GM12878 (cell line): ENCODE measurements around the gene LMX1B. TPM values are rescaled to one million over a fixed set of nuclear protein-coding genes. Genes with fewer than 3 reads are reported as not detected.

Source experiments
- ATAC-seq: fragments of 200-7000 bp; cut with Tn5 transposase; 3 replicates; pipeline ENCODE4 v1.9.1; 2020; ENCODE audit warnings: mild to moderate bottlenecking, moderate library complexity
- BruUV-seq: library from RNA; stranded (reverse); fragments of 400-500 nt; replicated peaks from 2 replicates; lab custom pipeline; 2021; lab: Mats Ljungman, UMichigan
- CTCF ChIA-PET: fragments of 300-600 bp; sonication (Branson Sonifier 250); formaldehyde crosslinking; extraction: SDS; loops from one replicate; lab custom pipeline; 2021; ENCODE audit warnings: inconsistent platforms; lab: Yijun Ruan, JAX
- POLR2A ChIA-PET: fragments of 350-600 bp; formaldehyde crosslinking; extraction: SDS; loops from one replicate; lab custom pipeline; 2021; ENCODE audit warnings: inconsistent platforms; lab: Charles Lee
- RAD21 ChIA-PET: fragments of 300-600 bp; sonication (Branson Sonifier 250); formaldehyde crosslinking; loops from one replicate; lab custom pipeline; 2023; ENCODE audit warnings: antibody characterized with exemption; ENCODE audit not compliant: unreplicated experiment; lab: Charles Lee
- SMC1A ChIA-PET: fragments of 300-600 bp; sonication (Branson Sonifier 250); formaldehyde crosslinking; loops from one replicate; lab custom pipeline; 2023; ENCODE audit not compliant: unreplicated experiment, uncharacterized antibody; lab: Charles Lee
- DNase-seq: peaks from one replicate; pipeline ENCODE4 v3.0.0-alpha.2; 2011; ENCODE audit warnings: low read depth, low spot score
- FAIRE-seq: peaks from 3 replicates; lab custom pipeline; 2011; peaks lifted over from hg19 to GRCh38; lab: Jason Lieb, UNC
- H2AFZ ChIP-seq: 2 replicates; pipeline ENCODE4 v1.6.0; 2011; ENCODE audit warnings: low read depth, low read length, control low read depth; ENCODE audit not compliant: control insufficient read depth
- H3K27ac ChIP-seq: 2 replicates; pipeline ENCODE4 v1.5.1; 2011; ENCODE audit warnings: control low read depth; ENCODE audit not compliant: control insufficient read depth, insufficient read depth
- H3K27me3 ChIP-seq, 2 experiments: replicated peaks in 1 of 2; 2 replicates each; pipeline versions ENCODE4 v1.6.0 to v1.6.1; 2011; ENCODE audit warnings: low read length in 1 of 2; ENCODE audit not compliant: control insufficient read depth in 2 of 2, insufficient read depth in 2 of 2
- H3K36me3 ChIP-seq, 2 experiments: 2 replicates each; pipeline ENCODE4 v1.5.1; 2011; ENCODE audit warnings: low read length in 1 of 2; ENCODE audit not compliant: control insufficient read depth in 2 of 2, insufficient read depth in 2 of 2
- H3K4me1 ChIP-seq: 2 replicates; pipeline ENCODE4 v1.6.1; 2011; ENCODE audit warnings: mild to moderate bottlenecking, low read length, moderate library complexity, mixed read lengths; ENCODE audit not compliant: control insufficient read depth, insufficient read depth
- H3K4me2 ChIP-seq: 2 replicates; pipeline ENCODE4 v1.6.0; 2011; ENCODE audit warnings: control low read depth; ENCODE audit not compliant: control insufficient read depth, insufficient read depth
- H3K4me3 ChIP-seq: fragments of 200-600 bp; sonication (generic); 2 replicates; pipeline ENCODE4 v1.5.1; 2016
- H3K79me2 ChIP-seq: 2 replicates; pipeline ENCODE4 v1.6.0; 2011; ENCODE audit warnings: low read length; ENCODE audit not compliant: control insufficient read depth, insufficient read depth
- H3K9ac ChIP-seq: 2 replicates; pipeline ENCODE4 v1.8.0; 2011; ENCODE audit warnings: low read length, control low read depth, mixed read lengths; ENCODE audit not compliant: control insufficient read depth, insufficient read depth
- H3K9me3 ChIP-seq: replicated peaks from 3 replicates; pipeline ENCODE4 v1.5.1; 2011; ENCODE audit warnings: mild to moderate bottlenecking, low read length; ENCODE audit not compliant: control insufficient read depth, insufficient read depth
- H4K20me1 ChIP-seq: 2 replicates; pipeline ENCODE4 v1.6.0; 2011; ENCODE audit not compliant: control insufficient read depth, insufficient read depth
- BCL11A ChIP-seq: IDR thresholded peaks from 2 replicates; pipeline ENCODE4 v1.6.1; 2011; ENCODE audit warnings: low read depth, low read length
- CHD1 ChIP-seq: IDR thresholded peaks from 2 replicates; pipeline ENCODE4 v1.6.1; 2012; ENCODE audit warnings: low read depth, low read length, improper control_type of control experiment
- GATAD2B ChIP-seq: fragments of 450-650 bp; conservative IDR thresholded peaks from 2 replicates; pipeline ENCODE4 v1.6.1; 2017; ENCODE audit warnings: low read depth, mild to moderate bottlenecking, moderate library complexity
- HDGF ChIP-seq: fragments of 450-650 bp; IDR thresholded peaks from 2 replicates; pipeline ENCODE4 v1.6.1; 2016; ENCODE audit warnings: antibody characterized with exemption
- NFYB ChIP-seq: IDR thresholded peaks from 2 replicates; pipeline ENCODE4 v1.6.1; 2011; ENCODE audit warnings: low read depth, mild to moderate bottlenecking, low read length, improper control_type of control experiment, moderate library complexity; ENCODE audit not compliant: insufficient read depth
- RELA ChIP-seq: fragments of 450-650 bp; IDR thresholded peaks from 2 replicates; pipeline ENCODE4 v1.8.0; 2014; ENCODE audit warnings: borderline replicate concordance; ENCODE audit not compliant: partially characterized antibody
- SMAD5 ChIP-seq: IDR thresholded peaks from 2 replicates; pipeline ENCODE4 v1.6.1; 2016; ENCODE audit warnings: antibody characterized with exemption, low read depth
- SP1 ChIP-seq: IDR thresholded peaks from one replicate; pipeline ENCODE4 v1.6.1; 2011; ENCODE audit warnings: low read depth, low read length
- SRF ChIP-seq, 2 experiments: IDR thresholded peaks; 2 replicates each; pipeline ENCODE4 v1.6.1; 2011; ENCODE audit warnings: low read depth in 2 of 2, low read length in 2 of 2, mild to moderate bottlenecking in 1 of 2, moderate library complexity in 1 of 2
- WRNIP1 ChIP-seq: IDR thresholded peaks from 2 replicates; pipeline ENCODE4 v1.6.1; 2011; ENCODE audit warnings: low read depth, low read length, improper control_type of control experiment, borderline replicate concordance
- ZBED1 ChIP-seq: IDR thresholded peaks from 2 replicates; pipeline ENCODE4 v1.6.1; 2016; ENCODE audit warnings: borderline replicate concordance
- WGBS: methylation state at CpG from one replicate; pipeline ENCODE4 v1.1.6; 2016; ENCODE audit warnings: low lambda C conversion rate; ENCODE audit not compliant: insufficient replicate concordance, insufficient coverage; ENCODE audit errors: missing lambda C conversion rate; 5-methylcytosine and 5-hydroxymethylcytosine counted together
- in situ Hi-C: fragments of 300-500 bp; cut with MboI; formaldehyde crosslinking; loops from 9 replicates; pipeline ENCODE4 v1.14.3; 2018; ENCODE audit warnings: mixed read lengths
- intact Hi-C: fragments of 100-400 bp; cut with micrococcal nuclease; formaldehyde crosslinking; loops from one replicate; pipeline ENCODE4 v1.14.2; 2022; ENCODE audit not compliant: unreplicated experiment
- polyA plus RNA-seq, 11 experiments: library from polyadenylated mRNA; depleted of rRNA in 4 of 11; unstranded in 6 of 11; stranded (reverse) in 5 of 11; fragments of >200 nt; fragmentation: Nextera tagmentation in 4 of 11; fragmentation: Illumina TruSeq in 1 of 11; extraction: Ambion mirVana in 4 of 11; extraction: Trizol in 1 of 11; gene quantifications; 1 replicate in 1 of 11; 2 replicates in 10 of 11; pipeline versions ENCODE4 v1.2.1 to v1.2.3, GENCODE V29; 2011 to 2016; ENCODE audit warnings: inconsistent platforms in 2 of 11, missing spikeins in 2 of 11, low read depth in 1 of 11
- total RNA-seq, 4 experiments: library from RNA; depleted of rRNA in 3 of 4; stranded (reverse); fragments of >200 nt in 3 of 4; fragmentation: Illumina TruSeq in 1 of 4; extraction: Trizol in 1 of 4; gene quantifications; 2 replicates each; pipeline versions ENCODE4 v1.2.1 to v1.2.3, GENCODE V29; 2013 to 2021
- TF ChIP-seq, protein P1 (sequence below): fragments of 450-650 bp; IDR thresholded peaks from 2 replicates; pipeline ENCODE4 v1.6.1; 2014; ENCODE audit warnings: mild to moderate bottlenecking
- TF ChIP-seq, protein P2 (sequence below): fragments of 450-650 bp; IDR thresholded peaks from 2 replicates; pipeline ENCODE4 v1.6.1; 2017; ENCODE audit warnings: mild to moderate bottlenecking
- TF ChIP-seq, protein P3 (sequence below): fragments of 450-650 bp; IDR thresholded peaks from 2 replicates; pipeline ENCODE4 v1.6.1; 2016; ENCODE audit warnings: mild to moderate bottlenecking

Gene LMX1B
- total and polyA plus RNA-seq, 10 of the 15 experiments (the other 5 are each of a cell fraction or from before 2014, with no cell fraction given), result not detected

DNA sequence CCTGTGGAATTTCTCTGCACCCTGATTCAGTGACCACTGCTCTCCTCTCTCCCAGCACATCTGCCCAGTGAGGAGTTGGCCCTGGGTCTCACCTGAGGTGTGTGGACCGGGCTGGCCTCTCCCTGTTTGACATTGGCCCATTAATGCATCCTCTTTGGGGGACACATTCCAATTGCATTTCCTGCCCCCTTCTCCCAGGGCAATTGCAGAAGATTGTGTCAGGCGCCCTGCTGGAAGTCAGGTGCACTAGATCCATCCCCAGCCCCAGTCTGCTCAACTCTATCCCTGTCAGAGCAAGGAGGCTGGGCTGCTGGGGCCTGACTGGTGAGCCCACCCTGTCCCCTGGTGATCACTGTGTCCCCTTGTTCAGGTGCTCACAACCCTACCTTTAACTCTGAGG, 84.5 kb downstream of the LMX1B start (continued):
- TF ChIP-seq, protein P1, sequence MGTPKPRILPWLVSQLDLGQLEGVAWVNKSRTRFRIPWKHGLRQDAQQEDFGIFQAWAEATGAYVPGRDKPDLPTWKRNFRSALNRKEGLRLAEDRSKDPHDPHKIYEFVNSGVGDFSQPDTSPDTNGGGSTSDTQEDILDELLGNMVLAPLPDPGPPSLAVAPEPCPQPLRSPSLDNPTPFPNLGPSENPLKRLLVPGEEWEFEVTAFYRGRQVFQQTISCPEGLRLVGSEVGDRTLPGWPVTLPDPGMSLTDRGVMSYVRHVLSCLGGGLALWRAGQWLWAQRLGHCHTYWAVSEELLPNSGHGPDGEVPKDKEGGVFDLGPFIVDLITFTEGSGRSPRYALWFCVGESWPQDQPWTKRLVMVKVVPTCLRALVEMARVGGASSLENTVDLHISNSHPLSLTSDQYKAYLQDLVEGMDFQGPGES, result no peak
- TF ChIP-seq CHD1 (no peak), HDGF (no peak), NFYB (no peak), RELA (no peak)
- TF ChIP-seq, protein P2, sequence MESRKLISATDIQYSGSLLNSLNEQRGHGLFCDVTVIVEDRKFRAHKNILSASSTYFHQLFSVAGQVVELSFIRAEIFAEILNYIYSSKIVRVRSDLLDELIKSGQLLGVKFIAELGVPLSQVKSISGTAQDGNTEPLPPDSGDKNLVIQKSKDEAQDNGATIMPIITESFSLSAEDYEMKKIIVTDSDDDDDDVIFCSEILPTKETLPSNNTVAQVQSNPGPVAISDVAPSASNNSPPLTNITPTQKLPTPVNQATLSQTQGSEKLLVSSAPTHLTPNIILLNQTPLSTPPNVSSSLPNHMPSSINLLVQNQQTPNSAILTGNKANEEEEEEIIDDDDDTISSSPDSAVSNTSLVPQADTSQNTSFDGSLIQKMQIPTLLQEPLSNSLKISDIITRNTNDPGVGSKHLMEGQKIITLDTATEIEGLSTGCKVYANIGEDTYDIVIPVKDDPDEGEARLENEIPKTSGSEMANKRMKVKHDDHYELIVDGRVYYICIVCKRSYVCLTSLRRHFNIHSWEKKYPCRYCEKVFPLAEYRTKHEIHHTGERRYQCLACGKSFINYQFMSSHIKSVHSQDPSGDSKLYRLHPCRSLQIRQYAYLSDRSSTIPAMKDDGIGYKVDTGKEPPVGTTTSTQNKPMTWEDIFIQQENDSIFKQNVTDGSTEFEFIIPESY, result no peak

DNA sequence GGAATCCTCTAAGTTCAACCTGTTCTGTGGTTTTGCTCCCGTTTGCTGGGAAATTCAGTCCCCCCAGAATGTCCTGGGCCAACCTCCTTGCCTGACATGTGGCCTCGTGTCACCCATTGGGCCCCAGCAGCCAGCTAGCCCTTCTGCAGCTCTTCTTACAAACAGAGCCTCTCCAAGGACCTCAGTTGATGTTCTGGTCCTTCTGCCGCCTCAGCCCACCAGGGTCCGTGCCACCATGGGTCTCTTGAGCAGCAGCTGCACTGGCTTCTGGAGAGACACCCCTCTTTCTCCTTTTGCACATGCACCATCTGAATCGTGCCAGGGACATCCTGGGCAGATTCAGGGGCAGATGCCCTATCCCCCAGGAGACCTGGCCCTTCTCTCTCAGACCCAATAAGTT, 85.0 kb downstream of the LMX1B start:
- 0% methylated on average over 5 of the region's 5 CpGs for WGBS
- Histone ChIP-seq H3K4me1 (no peaks in the 10 kb centered on the region), H3K79me2 (no peaks in the 10 kb centered on the region), H3K4me2 (no peak overlapping the region), H2AFZ (no peak overlapping the region), H3K9ac (no peak overlapping the region), H3K36me3 (no peaks in the 10 kb centered on the region), H3K4me3 (no peak overlapping the region), H3K27me3 (peaks cover 0 to 5% of the 10 kb centered on the region in 2 experiments; a peak in 2 of 4 replicates), H3K27ac (no peak overlapping the region), H4K20me1 (no peaks in the 10 kb centered on the region), H3K9me3 (no peaks in the 10 kb centered on the region)
- ChIA-PET CTCF (interaction anchor here (2.2 kb wide), 1 partner anchor 83 kb away, joined by 9 read pairs; no protein-coding TSS in a partner anchor), POLR2A (no interaction called here), SMC1A (no interaction called here), RAD21 (no interaction called here)
- FAIRE-seq (no peak), ATAC-seq (no peak), DNase-seq (no peak)
- BruUV-seq, result no TSS peak
- intact Hi-C loops, result no loop called here
- TF ChIP-seq, protein P3, sequence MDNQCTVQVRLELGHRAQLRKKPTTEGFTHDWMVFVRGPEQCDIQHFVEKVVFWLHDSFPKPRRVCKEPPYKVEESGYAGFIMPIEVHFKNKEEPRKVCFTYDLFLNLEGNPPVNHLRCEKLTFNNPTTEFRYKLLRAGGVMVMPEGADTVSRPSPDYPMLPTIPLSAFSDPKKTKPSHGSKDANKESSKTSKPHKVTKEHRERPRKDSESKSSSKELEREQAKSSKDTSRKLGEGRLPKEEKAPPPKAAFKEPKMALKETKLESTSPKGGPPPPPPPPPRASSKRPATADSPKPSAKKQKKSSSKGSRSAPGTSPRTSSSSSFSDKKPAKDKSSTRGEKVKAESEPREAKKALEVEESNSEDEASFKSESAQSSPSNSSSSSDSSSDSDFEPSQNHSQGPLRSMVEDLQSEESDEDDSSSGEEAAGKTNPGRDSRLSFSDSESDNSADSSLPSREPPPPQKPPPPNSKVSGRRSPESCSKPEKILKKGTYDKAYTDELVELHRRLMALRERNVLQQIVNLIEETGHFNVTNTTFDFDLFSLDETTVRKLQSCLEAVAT, result no peak
- TF ChIP-seq SRF (IDR thresholded peaks at IDR 0.05; ENCODE audit: low read depth in 2 of 2, low read length in 2 of 2), result no peak
- no peak for TF ChIP-seq SMAD5
- TF ChIP-seq ZBED1, result no peak
- no peak for TF ChIP-seq BCL11A
- TF ChIP-seq SP1, result no peak
- no peak for TF ChIP-seq WRNIP1
- no peak for TF ChIP-seq GATAD2B
- in situ Hi-C loops, result no loop called here
